ENCODE measurements around the gene C17orf113.
"Not testable (repeated sequence)": the region's sequence is repeated elsewhere in the genome, so short reads cannot be mapped to it uniquely, and the experiment has no call there.

Gene C17orf113

DNA sequence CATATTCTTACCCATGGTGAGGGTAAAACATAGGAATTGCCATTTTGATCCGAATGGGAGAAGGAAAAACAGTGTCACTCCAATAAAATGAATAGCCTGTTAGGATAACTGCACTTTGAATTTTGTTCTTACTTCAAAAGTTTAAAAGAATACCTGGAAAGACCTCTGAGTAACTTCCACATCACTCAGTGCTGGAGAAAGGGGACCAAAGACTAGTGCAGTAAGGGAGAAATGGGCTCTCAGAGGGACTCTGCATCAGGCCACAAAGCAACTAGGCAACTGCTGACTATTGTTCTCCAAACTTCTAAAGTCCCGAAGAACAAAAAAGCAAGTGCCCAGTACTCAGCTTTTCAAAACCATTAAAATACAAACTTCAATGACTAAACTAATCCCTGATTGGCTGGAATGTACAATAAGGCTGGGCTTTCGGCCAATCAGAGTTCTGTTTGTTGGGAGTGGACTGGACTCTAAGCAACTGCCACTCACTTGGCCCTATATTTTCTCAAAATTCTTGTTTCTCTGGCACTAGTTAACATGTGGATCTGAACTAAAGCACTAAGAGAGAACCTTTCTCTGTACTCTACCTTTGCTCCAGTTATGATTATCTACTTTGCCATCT is 39.4 kb downstream of the C17orf113 start:
- peaks cover 34% of the 10 kb centered on the region for H3K4me1 ChIP-seq (ENCODE audit: insufficient read depth, poor library complexity, severe bottlenecking)
- no peaks in the 10 kb centered on the region for H3K9me3 ChIP-seq (ENCODE audit: severe bottlenecking)
- peaks cover 34% of the 10 kb centered on the region for H3K36me3 ChIP-seq (ENCODE audit: low read depth)
- ATAC-seq (ENCODE audit: low read depth): 0 out of 3 replicates have a peak, but pooled peaks have one; percentile 18
- peak overlapping the region; percentile 79 for H3K27ac ChIP-seq (ENCODE audit: poor library complexity, severe bottlenecking)
- no peaks in the 10 kb centered on the region for H3K27me3 ChIP-seq (ENCODE audit: insufficient read depth, poor library complexity, severe bottlenecking)
- no peak overlapping the region for H3K4me3 ChIP-seq (ENCODE audit: severe bottlenecking)
- TF ChIP-seq, protein P1, sequence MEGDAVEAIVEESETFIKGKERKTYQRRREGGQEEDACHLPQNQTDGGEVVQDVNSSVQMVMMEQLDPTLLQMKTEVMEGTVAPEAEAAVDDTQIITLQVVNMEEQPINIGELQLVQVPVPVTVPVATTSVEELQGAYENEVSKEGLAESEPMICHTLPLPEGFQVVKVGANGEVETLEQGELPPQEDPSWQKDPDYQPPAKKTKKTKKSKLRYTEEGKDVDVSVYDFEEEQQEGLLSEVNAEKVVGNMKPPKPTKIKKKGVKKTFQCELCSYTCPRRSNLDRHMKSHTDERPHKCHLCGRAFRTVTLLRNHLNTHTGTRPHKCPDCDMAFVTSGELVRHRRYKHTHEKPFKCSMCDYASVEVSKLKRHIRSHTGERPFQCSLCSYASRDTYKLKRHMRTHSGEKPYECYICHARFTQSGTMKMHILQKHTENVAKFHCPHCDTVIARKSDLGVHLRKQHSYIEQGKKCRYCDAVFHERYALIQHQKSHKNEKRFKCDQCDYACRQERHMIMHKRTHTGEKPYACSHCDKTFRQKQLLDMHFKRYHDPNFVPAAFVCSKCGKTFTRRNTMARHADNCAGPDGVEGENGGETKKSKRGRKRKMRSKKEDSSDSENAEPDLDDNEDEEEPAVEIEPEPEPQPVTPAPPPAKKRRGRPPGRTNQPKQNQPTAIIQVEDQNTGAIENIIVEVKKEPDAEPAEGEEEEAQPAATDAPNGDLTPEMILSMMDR (IDR thresholded peaks at IDR 0.05; ENCODE audit: poor library complexity, severe bottlenecking): no peak
- no peak for DNase-seq (ENCODE audit: low spot score)

DNA sequence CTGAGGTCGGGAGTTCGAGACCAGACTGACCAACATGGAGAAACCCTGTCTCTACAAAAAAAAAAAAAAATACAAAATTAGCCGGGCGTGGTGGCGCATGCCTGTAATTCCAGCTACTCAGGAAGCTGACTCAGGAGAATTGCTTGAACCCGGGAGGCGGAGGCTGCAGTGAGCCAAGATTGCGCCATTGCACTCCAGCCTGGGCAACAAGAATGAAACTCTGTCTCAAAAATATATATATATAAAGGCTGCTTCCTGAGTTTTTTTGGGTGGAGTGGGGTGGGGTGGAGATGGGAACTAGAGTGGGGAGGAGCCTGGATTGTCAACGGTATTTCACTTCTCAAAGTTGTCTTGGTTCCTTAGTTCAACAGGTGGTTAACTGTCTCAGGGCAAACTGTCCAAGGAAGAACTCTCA is 40.1 kb downstream of the C17orf113 start:
- H3K4me1 ChIP-seq (ENCODE audit: insufficient read depth, poor library complexity, severe bottlenecking): peaks cover 34% of the 10 kb centered on the region
- H3K4me3 ChIP-seq (ENCODE audit: severe bottlenecking); H3K27me3 ChIP-seq (ENCODE audit: insufficient read depth, poor library complexity, severe bottlenecking); H3K9me3 ChIP-seq (ENCODE audit: severe bottlenecking); DNase-seq (ENCODE audit: low spot score): not testable (repeated sequence)
- peak; percentile 84 for ATAC-seq (ENCODE audit: low read depth)
- H3K36me3 ChIP-seq (ENCODE audit: low read depth): peaks cover 27% of the 10 kb centered on the region
- H3K27ac ChIP-seq (ENCODE audit: poor library complexity, severe bottlenecking): peak overlapping the region; percentile 79

- no peak overlapping the region for H3K4me3 ChIP-seq (ENCODE audit: severe bottlenecking)
- H3K4me1 ChIP-seq (ENCODE audit: insufficient read depth, poor library complexity, severe bottlenecking): peaks cover 34% of the 10 kb centered on the region
- ATAC-seq (ENCODE audit: low read depth): no peak
- H3K27me3 ChIP-seq (ENCODE audit: insufficient read depth, poor library complexity, severe bottlenecking): no peaks in the 10 kb centered on the region
- TF ChIP-seq, protein P1 (IDR thresholded peaks at IDR 0.05; ENCODE audit: poor library complexity, severe bottlenecking): no peak
- no peaks in the 10 kb centered on the region for H3K9me3 ChIP-seq (ENCODE audit: severe bottlenecking)
- H3K36me3 ChIP-seq (ENCODE audit: low read depth): peaks cover 19% of the 10 kb centered on the region
- H3K27ac ChIP-seq (ENCODE audit: poor library complexity, severe bottlenecking): peak overlapping the region; percentile 79
- no peak for DNase-seq (ENCODE audit: low spot score)
Measured at GRCh38 chr17:42009170-42009569, 41.2 kb downstream of the C17orf113 start.

- H3K4me1 ChIP-seq (ENCODE audit: insufficient read depth, poor library complexity, severe bottlenecking): peaks cover 13% of the 10 kb centered on the region
- no peak overlapping the region for H3K27ac ChIP-seq (ENCODE audit: poor library complexity, severe bottlenecking)
- DNase-seq (ENCODE audit: low spot score) (no peak), ATAC-seq (ENCODE audit: low read depth) (no peak)
- H3K4me3 ChIP-seq (ENCODE audit: severe bottlenecking): no peak overlapping the region
- H3K27me3 ChIP-seq (ENCODE audit: insufficient read depth, poor library complexity, severe bottlenecking): no peaks in the 10 kb centered on the region
- peaks cover 48% of the 10 kb centered on the region for H3K36me3 ChIP-seq (ENCODE audit: low read depth)
- TF ChIP-seq, protein P1 (IDR thresholded peaks at IDR 0.05; ENCODE audit: poor library complexity, severe bottlenecking): no peak
- H3K9me3 ChIP-seq (ENCODE audit: severe bottlenecking): no peaks in the 10 kb centered on the region
Measured at GRCh38 chr17:42005166-42005565, 45.2 kb downstream of the C17orf113 start.

GRCh38 chr17:42002792-42003301 is 47.6 kb downstream of the C17orf113 start:
- H3K4me3 ChIP-seq (ENCODE audit: severe bottlenecking): no peak overlapping the region
- no peaks in the 10 kb centered on the region for H3K9me3 ChIP-seq (ENCODE audit: severe bottlenecking)
- peak overlapping the region; percentile 22 for H3K27ac ChIP-seq (ENCODE audit: poor library complexity, severe bottlenecking)
- peak; percentile 25; the same call in 1 of the 3 replicates for ATAC-seq (ENCODE audit: low read depth)
- H3K27me3 ChIP-seq (ENCODE audit: insufficient read depth, poor library complexity, severe bottlenecking): no peaks in the 10 kb centered on the region
- DNase-seq (ENCODE audit: low spot score): no peak
- H3K4me1 ChIP-seq (ENCODE audit: insufficient read depth, poor library complexity, severe bottlenecking): peaks cover 5% of the 10 kb centered on the region
- peaks cover 55% of the 10 kb centered on the region for H3K36me3 ChIP-seq (ENCODE audit: low read depth)
- TF ChIP-seq, protein P1 (IDR thresholded peaks at IDR 0.05; ENCODE audit: poor library complexity, severe bottlenecking): no peak

All from RWPE2 (cell line).